Neural cell (in vitro differentiated cells): ENCODE data around the gene SLC6A7. TPM values are rescaled to one million over a fixed set of nuclear protein-coding genes. Genes with fewer than 3 reads are reported as not detected.

Experiments
- H2AFZ ChIP-seq: fragments of 200-600, 300-800 bp; sonication (generic), shearing (Covaris generic); 2 replicates; pipeline ENCODE4 v1.6.0; 2014; ENCODE audit warnings: low read depth, mild to moderate bottlenecking, antibody characterized with exemption, low read length, moderate library complexity
- H3F3A ChIP-seq: fragments of 200-600 bp; shearing (Covaris generic); 2 replicates; pipeline ENCODE4 v1.6.1; 2016; ENCODE audit warnings: mild to moderate bottlenecking, moderate library complexity, mixed read lengths, antibody characterized with exemption, low read length; ENCODE audit not compliant: insufficient read depth, poor library complexity, severe bottlenecking
- H3K27ac ChIP-seq: fragments of 200-600, 300-800 bp; sonication (generic), shearing (Covaris generic); 2 replicates; pipeline ENCODE4 v1.5.1; 2014; ENCODE audit warnings: mild to moderate bottlenecking, low read length, moderate library complexity
- H3K27me3 ChIP-seq: fragments of 300-800, 200-600 bp; sonication (generic), shearing (Covaris generic); 2 replicates; pipeline ENCODE4 v1.6.0; 2014; ENCODE audit warnings: mild to moderate bottlenecking, low read depth, low read length, moderate library complexity; ENCODE audit not compliant: insufficient read depth
- H3K36me3 ChIP-seq: fragments of 300-800, 200-600 bp; sonication (generic), shearing (Covaris generic); 2 replicates; pipeline ENCODE4 v1.5.1; 2014; ENCODE audit warnings: mild to moderate bottlenecking, antibody characterized with exemption, low read length, moderate library complexity; ENCODE audit not compliant: insufficient read depth
- H3K4me2 ChIP-seq: fragments of 300-800, 200-600 bp; sonication (generic), shearing (Covaris generic); 2 replicates; pipeline ENCODE4 v1.6.0; 2014; ENCODE audit warnings: mild to moderate bottlenecking, low read length
- H3K4me3 ChIP-seq: fragments of 300-800, 200-600 bp; sonication (generic), shearing (Covaris generic); 2 replicates; pipeline ENCODE4 v1.5.1; 2014; ENCODE audit warnings: mild to moderate bottlenecking, low read length, moderate library complexity
- H3K79me2 ChIP-seq: fragments of 200-600 bp; shearing (Covaris generic); replicated peaks from 2 replicates; pipeline ENCODE4 v1.6.0; 2014; ENCODE audit warnings: mild to moderate bottlenecking, low read length, moderate library complexity; ENCODE audit not compliant: insufficient read depth
- H3K9ac ChIP-seq: fragments of 300-800, 200-600 bp; sonication (generic), shearing (Covaris generic); 2 replicates; pipeline ENCODE4 v1.6.1; 2016; ENCODE audit warnings: mild to moderate bottlenecking, low read length, mixed read lengths
- H3K9me2 ChIP-seq: fragments of 200-600 bp; shearing (Covaris generic); 2 replicates; pipeline ENCODE4 v1.6.1; 2016; ENCODE audit warnings: mild to moderate bottlenecking, low read length, mixed read lengths; ENCODE audit not compliant: insufficient read depth
- H3K9me3 ChIP-seq: fragments of 200-600, 300-800 bp; sonication (generic), shearing (Covaris generic); 2 replicates; pipeline ENCODE4 v1.6.1; 2016; ENCODE audit warnings: mild to moderate bottlenecking, mixed run types, low read length, moderate library complexity, mixed read lengths
- H4K20me1 ChIP-seq: fragments of 200-600 bp; shearing (Covaris generic); 2 replicates; pipeline ENCODE4 v1.6.1; 2016; ENCODE audit warnings: mild to moderate bottlenecking, mixed run types; ENCODE audit not compliant: insufficient read depth
- EP300 ChIP-seq: fragments of 450-650 bp; conservative IDR thresholded peaks from 2 replicates; pipeline ENCODE4 v1.6.1; 2014; ENCODE audit warnings: antibody characterized with exemption, mild to moderate bottlenecking, moderate library complexity; ENCODE audit not compliant: poor library complexity, severe bottlenecking
- EZH2 ChIP-seq: fragments of 200-600, 300-800 bp; shearing (Covaris generic), sonication (generic); IDR thresholded peaks from 2 replicates; pipeline ENCODE4 v1.6.1; 2014; ENCODE audit warnings: antibody characterized with exemption, low read length, borderline replicate concordance, mild to moderate bottlenecking; ENCODE audit not compliant: insufficient read depth, poor library complexity, severe bottlenecking
- MXI1 ChIP-seq: fragments of 450-650 bp; conservative IDR thresholded peaks from 2 replicates; pipeline ENCODE4 v1.6.1; 2014; ENCODE audit warnings: antibody characterized with exemption, mild to moderate bottlenecking; ENCODE audit not compliant: poor library complexity, severe bottlenecking
- RAD21 ChIP-seq: fragments of 450-650 bp; conservative IDR thresholded peaks from 2 replicates; pipeline ENCODE4 v1.6.1; 2014; ENCODE audit warnings: antibody characterized with exemption, mild to moderate bottlenecking, moderate library complexity
- polyA plus RNA-seq: library from polyadenylated mRNA; depleted of rRNA; stranded (reverse); fragments of >200 nt; gene quantifications from 2 replicates; pipeline ENCODE4 v1.2.3, GENCODE V29; 2014
- TF ChIP-seq, protein P1 (sequence below): IDR thresholded peaks from 2 replicates; pipeline ENCODE4 v1.6.1; 2012; ENCODE audit warnings: borderline replicate concordance
- TF ChIP-seq, protein P2 (sequence below): fragments of 450-650 bp; IDR thresholded peaks from 2 replicates; pipeline ENCODE4 v1.5.1; 2014; ENCODE audit warnings: antibody characterized with exemption, mild to moderate bottlenecking, moderate library complexity; ENCODE audit not compliant: poor library complexity, severe bottlenecking

SLC6A7 gene
- polyA plus RNA-seq, 1 donor from 2014 or later = 4.6 TPM

- Histone ChIP-seq H3K36me3 (no peaks in the 10 kb centered on the region), H3K79me2 (no peaks in the 10 kb centered on the region), H3K9ac (no peak overlapping the region), H3K27ac (no peak overlapping the region), H3K9me3 (no peaks in the 10 kb centered on the region), H3K9me2 (no peaks in the 10 kb centered on the region), H3K4me2 (no peak overlapping the region), H2AFZ (no peak overlapping the region), H3K4me3 (no peak overlapping the region), H4K20me1 (no peaks in the 10 kb centered on the region), H3K27me3 (no peaks in the 10 kb centered on the region), H3F3A (no peaks in the 10 kb centered on the region)
- TF ChIP-seq, protein P1, sequence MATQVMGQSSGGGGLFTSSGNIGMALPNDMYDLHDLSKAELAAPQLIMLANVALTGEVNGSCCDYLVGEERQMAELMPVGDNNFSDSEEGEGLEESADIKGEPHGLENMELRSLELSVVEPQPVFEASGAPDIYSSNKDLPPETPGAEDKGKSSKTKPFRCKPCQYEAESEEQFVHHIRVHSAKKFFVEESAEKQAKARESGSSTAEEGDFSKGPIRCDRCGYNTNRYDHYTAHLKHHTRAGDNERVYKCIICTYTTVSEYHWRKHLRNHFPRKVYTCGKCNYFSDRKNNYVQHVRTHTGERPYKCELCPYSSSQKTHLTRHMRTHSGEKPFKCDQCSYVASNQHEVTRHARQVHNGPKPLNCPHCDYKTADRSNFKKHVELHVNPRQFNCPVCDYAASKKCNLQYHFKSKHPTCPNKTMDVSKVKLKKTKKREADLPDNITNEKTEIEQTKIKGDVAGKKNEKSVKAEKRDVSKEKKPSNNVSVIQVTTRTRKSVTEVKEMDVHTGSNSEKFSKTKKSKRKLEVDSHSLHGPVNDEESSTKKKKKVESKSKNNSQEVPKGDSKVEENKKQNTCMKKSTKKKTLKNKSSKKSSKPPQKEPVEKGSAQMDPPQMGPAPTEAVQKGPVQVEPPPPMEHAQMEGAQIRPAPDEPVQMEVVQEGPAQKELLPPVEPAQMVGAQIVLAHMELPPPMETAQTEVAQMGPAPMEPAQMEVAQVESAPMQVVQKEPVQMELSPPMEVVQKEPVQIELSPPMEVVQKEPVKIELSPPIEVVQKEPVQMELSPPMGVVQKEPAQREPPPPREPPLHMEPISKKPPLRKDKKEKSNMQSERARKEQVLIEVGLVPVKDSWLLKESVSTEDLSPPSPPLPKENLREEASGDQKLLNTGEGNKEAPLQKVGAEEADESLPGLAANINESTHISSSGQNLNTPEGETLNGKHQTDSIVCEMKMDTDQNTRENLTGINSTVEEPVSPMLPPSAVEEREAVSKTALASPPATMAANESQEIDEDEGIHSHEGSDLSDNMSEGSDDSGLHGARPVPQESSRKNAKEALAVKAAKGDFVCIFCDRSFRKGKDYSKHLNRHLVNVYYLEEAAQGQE = peak; percentile 51
- TF ChIP-seq, protein P2, sequence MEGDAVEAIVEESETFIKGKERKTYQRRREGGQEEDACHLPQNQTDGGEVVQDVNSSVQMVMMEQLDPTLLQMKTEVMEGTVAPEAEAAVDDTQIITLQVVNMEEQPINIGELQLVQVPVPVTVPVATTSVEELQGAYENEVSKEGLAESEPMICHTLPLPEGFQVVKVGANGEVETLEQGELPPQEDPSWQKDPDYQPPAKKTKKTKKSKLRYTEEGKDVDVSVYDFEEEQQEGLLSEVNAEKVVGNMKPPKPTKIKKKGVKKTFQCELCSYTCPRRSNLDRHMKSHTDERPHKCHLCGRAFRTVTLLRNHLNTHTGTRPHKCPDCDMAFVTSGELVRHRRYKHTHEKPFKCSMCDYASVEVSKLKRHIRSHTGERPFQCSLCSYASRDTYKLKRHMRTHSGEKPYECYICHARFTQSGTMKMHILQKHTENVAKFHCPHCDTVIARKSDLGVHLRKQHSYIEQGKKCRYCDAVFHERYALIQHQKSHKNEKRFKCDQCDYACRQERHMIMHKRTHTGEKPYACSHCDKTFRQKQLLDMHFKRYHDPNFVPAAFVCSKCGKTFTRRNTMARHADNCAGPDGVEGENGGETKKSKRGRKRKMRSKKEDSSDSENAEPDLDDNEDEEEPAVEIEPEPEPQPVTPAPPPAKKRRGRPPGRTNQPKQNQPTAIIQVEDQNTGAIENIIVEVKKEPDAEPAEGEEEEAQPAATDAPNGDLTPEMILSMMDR = no peak
Observed at GRCh38 chr5:150208187-150209098, 18.6 kb downstream of the SLC6A7 start.

- H2AFZ ChIP-seq = no peak overlapping the region
- no peak overlapping the region for H3K27ac ChIP-seq
- no peaks in the 10 kb centered on the region for H3K79me2 ChIP-seq
Observed at GRCh38 chr5:150209099-150209635, 19.3 kb downstream of the SLC6A7 start.

More at GRCh38 chr5:150209099-150209635, 19.3 kb downstream of the SLC6A7 start:
- Histone ChIP-seq H3K27me3 (no peaks in the 10 kb centered on the region), H3K9ac (no peak overlapping the region), H3K9me3 (no peaks in the 10 kb centered on the region), H4K20me1 (no peaks in the 10 kb centered on the region), H3K9me2 (no peaks in the 10 kb centered on the region), H3F3A (no peaks in the 10 kb centered on the region), H3K4me2 (no peak overlapping the region), H3K36me3 (no peaks in the 10 kb centered on the region), H3K4me3 (no peak overlapping the region)
- TF ChIP-seq, protein P2 = no peak
- TF ChIP-seq EZH2 (no peak), EP300 (no peak), MXI1 (no peak), RAD21 (no peak)
- TF ChIP-seq, protein P1 = no peak
